Measurements from ENCODE around the gene CCR6.
A peak's percentile ranks its signal among the peaks of the same experiment; 100 is the strongest.

CCR6 gene

DNA sequence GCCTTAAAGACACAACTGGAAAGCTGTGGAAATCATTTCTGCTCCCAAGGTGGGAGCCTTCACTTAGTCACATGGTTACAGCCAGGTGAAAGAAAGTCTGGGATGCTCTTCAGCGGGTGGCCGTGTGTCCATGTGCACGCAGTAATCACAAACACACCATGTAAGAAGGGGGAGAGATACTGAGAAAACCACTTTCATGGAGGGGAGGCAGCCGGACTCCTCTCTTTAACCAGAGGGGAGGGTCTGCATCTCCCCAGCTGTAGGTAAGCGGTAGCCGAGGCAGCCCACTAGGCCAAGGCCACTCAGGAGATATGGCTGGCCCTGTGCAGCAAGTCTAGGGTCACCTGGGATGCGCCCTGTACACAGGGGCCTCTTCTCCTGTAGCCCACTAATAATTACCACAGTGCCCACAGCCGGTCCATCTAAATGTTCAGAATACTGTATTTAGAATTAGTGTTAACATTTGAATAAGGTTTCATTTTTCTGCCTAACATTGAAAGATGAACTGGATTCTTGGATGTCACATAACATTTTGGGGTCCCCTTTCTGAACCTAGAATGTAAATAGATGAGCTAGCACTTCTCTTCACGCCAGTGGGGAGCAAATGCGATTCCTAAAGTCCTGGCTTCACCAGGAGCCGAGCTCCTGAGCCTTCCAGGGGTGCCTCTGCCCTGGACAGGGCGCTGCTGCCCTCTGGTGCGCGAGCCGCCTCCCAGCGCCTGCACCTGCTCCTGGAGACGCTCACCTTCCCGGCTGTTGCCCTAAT lies 19.0 kb downstream of the CCR6 start:
- peak; percentile 31 for DNase-seq (ENCODE audit: low read depth)
- TF ChIP-seq, protein P1, sequence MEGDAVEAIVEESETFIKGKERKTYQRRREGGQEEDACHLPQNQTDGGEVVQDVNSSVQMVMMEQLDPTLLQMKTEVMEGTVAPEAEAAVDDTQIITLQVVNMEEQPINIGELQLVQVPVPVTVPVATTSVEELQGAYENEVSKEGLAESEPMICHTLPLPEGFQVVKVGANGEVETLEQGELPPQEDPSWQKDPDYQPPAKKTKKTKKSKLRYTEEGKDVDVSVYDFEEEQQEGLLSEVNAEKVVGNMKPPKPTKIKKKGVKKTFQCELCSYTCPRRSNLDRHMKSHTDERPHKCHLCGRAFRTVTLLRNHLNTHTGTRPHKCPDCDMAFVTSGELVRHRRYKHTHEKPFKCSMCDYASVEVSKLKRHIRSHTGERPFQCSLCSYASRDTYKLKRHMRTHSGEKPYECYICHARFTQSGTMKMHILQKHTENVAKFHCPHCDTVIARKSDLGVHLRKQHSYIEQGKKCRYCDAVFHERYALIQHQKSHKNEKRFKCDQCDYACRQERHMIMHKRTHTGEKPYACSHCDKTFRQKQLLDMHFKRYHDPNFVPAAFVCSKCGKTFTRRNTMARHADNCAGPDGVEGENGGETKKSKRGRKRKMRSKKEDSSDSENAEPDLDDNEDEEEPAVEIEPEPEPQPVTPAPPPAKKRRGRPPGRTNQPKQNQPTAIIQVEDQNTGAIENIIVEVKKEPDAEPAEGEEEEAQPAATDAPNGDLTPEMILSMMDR (IDR thresholded peaks at IDR 0.05; ENCODE audit: low read length, missing control alignments): peak; percentile 66
- H3K4me3 ChIP-seq (replicated peaks; ENCODE audit: low read depth, low read length): no peak overlapping the region

DNA sequence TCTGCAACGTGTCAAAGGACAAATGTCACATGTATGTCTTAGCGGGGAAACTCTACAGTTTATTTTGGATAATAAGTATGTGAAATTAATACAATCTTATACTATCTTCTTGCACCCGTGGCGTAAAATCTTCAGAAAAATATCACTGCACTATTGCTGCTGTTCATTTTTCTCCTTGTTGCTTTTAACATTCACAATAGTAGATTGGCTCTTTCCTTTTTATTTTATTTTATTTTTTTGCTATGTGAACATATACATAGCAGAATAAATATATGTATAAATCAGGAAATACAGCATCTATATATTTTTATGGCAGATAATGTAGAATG lies 19.5 kb downstream of the CCR6 start:
- no peak overlapping the region for H3K4me3 ChIP-seq (replicated peaks; ENCODE audit: low read depth, low read length)
- TF ChIP-seq, protein P1 (IDR thresholded peaks at IDR 0.05; ENCODE audit: low read length, missing control alignments): no peak
- no peak for DNase-seq (ENCODE audit: low read depth)

DNA sequence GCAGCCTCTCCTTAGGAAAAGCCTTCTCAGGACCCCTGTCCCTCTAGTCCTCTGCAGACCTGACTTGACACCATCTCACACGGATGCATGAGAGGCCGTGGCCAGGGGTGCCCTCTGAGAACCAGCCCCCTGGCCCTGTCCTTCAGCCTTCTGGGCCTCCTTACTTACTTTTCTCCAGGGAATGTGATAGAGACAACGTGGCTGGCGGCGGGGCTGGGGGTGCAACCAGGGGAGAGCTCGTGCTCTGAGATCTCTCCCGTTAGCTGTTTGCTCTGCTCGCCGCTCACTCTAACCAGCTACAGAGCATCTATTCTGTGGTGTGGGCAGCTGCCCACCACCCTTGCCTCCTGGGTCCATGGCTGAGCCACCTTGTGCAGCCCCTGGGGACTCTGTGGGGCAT lies 20.1 kb downstream of the CCR6 start:
- DNase-seq (ENCODE audit: low read depth): no peak
- TF ChIP-seq, protein P1 (IDR thresholded peaks at IDR 0.05; ENCODE audit: low read length, missing control alignments): no peak
- no peak overlapping the region for H3K4me3 ChIP-seq (replicated peaks; ENCODE audit: low read depth, low read length)

DNA sequence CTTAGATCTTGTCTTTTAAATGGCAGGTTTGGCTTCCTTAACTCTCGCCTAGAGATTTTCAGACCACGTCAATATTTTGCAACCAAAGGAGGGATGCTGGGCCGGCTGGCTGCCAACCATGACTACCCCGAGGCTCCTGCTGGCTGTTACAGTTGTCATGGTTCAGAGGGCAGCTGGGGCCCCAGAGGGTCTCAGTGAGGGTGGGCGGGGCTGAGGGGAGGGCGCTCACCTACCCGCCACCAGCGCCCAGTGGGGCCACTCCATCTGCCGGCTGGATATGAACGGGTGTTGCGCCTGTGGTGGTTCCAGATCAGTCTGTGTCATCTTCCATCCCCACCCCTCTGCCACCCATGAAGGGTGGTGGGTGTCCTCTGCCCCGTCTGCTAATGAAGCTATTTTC lies 22.6 kb downstream of the CCR6 start:
- H3K4me3 ChIP-seq (replicated peaks; ENCODE audit: low read depth, low read length): no peak overlapping the region
- TF ChIP-seq, protein P1 (IDR thresholded peaks at IDR 0.05; ENCODE audit: low read length, missing control alignments): no peak
- no peak for DNase-seq (ENCODE audit: low read depth)

DNA sequence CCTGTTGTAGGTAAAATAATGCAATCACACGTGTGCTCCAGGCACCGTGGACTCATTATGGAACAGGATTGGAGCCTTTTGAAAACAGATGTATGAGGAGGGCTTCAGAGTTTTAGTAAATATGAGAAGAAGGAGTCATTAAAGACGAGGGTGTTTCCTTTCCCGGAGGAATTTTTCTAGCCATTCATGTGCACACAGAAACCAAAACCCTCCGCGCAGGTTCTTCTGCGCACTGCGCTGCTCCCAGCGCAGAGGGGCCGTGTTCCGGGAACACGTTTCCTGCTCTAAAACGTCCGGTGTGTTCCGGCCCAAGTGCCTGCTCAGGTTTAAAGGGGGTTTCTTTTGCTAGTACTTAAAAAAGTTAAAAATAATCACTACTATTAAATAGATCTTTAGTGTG lies 23.2 kb downstream of the CCR6 start:
- H3K4me3 ChIP-seq (replicated peaks; ENCODE audit: low read depth, low read length): no peak overlapping the region
- TF ChIP-seq, protein P1 (IDR thresholded peaks at IDR 0.05; ENCODE audit: low read length, missing control alignments): no peak
- DNase-seq (ENCODE audit: low read depth): no peak

DNA sequence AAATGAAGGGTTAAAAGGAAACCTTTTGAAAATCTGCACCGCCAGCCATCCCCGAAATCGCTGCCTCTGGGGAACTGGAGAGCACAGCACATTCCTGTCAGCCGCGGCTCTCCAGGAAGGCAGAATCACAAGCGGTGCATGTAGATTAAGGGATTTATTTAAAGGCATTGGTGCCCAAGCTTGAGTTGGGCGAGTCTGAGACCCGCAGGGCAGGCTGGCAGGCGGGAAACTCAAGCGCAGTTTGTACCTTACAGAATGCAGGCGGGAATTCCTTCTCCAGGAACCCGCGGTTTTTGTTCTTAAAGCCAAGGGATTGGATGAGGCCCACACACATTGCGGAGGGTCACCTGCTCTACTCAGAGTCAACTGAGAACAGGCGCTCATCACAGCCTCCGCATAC lies 24.1 kb downstream of the CCR6 start:
- TF ChIP-seq, protein P1 (IDR thresholded peaks at IDR 0.05; ENCODE audit: low read length, missing control alignments): no peak
- H3K4me3 ChIP-seq (replicated peaks; ENCODE audit: low read depth, low read length): no peak overlapping the region
- no peak for DNase-seq (ENCODE audit: low read depth)

DNA sequence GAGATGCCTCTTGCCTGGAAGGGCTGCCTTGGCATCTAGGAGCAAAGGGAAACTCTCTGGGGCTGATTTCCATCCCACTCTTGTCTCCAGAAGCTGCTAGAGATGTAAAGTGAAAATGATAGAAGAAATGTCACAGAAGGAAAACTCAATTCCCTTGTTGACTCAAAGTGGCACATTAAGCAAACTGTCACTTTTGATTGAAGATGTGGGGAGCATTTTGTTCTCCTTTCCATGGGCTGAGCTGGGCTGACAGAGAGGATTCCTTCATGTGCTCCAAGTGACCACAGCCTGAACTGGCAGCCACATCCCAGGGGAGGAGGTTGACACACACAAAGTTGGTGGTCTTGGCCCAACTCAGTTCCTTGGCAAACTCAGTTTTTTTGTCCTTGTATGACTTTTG lies 25.1 kb downstream of the CCR6 start:
- DNase-seq (ENCODE audit: low read depth): no peak
- TF ChIP-seq, protein P1 (IDR thresholded peaks at IDR 0.05; ENCODE audit: low read length, missing control alignments): no peak
- H3K4me3 ChIP-seq (replicated peaks; ENCODE audit: low read depth, low read length): no peak overlapping the region

Measured in fibroblast of pulmonary artery (primary cell).